H1 (cell line): Measurements from ENCODE around the gene CASKIN2. TPM values are rescaled to one million over a fixed set of nuclear protein-coding genes. Genes with fewer than 3 reads are reported as not detected.

ENCODE experiments used
- BACH1 ChIP-seq: IDR thresholded peaks from 2 replicates; pipeline ENCODE4 v1.6.1; 2012; ENCODE audit warnings: low read length, improper control_type of control experiment
- CBX5 ChIP-seq: fragments of 300-800, 300-1000 bp; sonication (generic); IDR thresholded peaks from 2 replicates; pipeline ENCODE4 v1.7.1; 2016; ENCODE audit warnings: antibody characterized with exemption, low read length, low read depth
- SP1 ChIP-seq: IDR thresholded peaks from 2 replicates; pipeline ENCODE4 v1.6.1; 2011; ENCODE audit warnings: low read depth, low read length
- TAF7 ChIP-seq: optimal IDR thresholded peaks from 2 replicates; pipeline ENCODE3; 2011; ENCODE audit warnings: low read depth, mild to moderate bottlenecking, inconsistent platforms, low read length, moderate library complexity, borderline replicate concordance
- ZNF274 ChIP-seq: IDR thresholded peaks from 2 replicates; pipeline ENCODE4 v1.7.0; 2012; ENCODE audit warnings: low read length, borderline replicate concordance; ENCODE audit errors: extremely low read depth
- polyA plus RNA-seq, 7 experiments: library from polyadenylated mRNA; depleted of rRNA in 3 of 7; stranded (reverse) in 5 of 7; unstranded in 2 of 7; fragments of >200 nt in 5 of 7; fragments of 200-250 nt in 2 of 7; gene quantifications; 1 replicate in 5 of 7; 2 replicates in 1 of 7; 4 replicates in 1 of 7; pipeline versions ENCODE4 v1.2.1 to v1.2.3, GENCODE V29; 2011 to 2013; ENCODE audit warnings: missing spikeins in 2 of 7, mixed read lengths in 2 of 7
- total RNA-seq: library from RNA; stranded (reverse); fragmentation: NEBNext Ultra II Directional; extraction: Animal tissue kit (Norgen Biotek cat#: 25700); gene quantifications from 2 replicates; pipeline ENCODE4 v1.2.1, GENCODE V29; 2021
- TF ChIP-seq, protein P1 (sequence below): fragments of 300-600 bp; sonication (generic); IDR thresholded peaks from 2 replicates; pipeline ENCODE4 v1.7.1; 2012; ENCODE audit warnings: low read length, moderate library complexity, mild to moderate bottlenecking, inconsistent platforms; ENCODE audit not compliant: insufficient replicate concordance
- TF ChIP-seq, protein P2 (sequence below): IDR thresholded peaks from 2 replicates; pipeline ENCODE4 v1.6.1; 2011; ENCODE audit warnings: low read length, improper control_type of control experiment

CASKIN2 gene
- total and polyA plus RNA-seq, 2 of the 8 experiments (the other 6 are each of a cell fraction or from before 2014, with no cell fraction given) = 6.7 to 32.3 TPM

GRCh38 chr17:75498039-75498725, 17.2 kb downstream of the CASKIN2 start (continued):
- TF ChIP-seq, protein P1, sequence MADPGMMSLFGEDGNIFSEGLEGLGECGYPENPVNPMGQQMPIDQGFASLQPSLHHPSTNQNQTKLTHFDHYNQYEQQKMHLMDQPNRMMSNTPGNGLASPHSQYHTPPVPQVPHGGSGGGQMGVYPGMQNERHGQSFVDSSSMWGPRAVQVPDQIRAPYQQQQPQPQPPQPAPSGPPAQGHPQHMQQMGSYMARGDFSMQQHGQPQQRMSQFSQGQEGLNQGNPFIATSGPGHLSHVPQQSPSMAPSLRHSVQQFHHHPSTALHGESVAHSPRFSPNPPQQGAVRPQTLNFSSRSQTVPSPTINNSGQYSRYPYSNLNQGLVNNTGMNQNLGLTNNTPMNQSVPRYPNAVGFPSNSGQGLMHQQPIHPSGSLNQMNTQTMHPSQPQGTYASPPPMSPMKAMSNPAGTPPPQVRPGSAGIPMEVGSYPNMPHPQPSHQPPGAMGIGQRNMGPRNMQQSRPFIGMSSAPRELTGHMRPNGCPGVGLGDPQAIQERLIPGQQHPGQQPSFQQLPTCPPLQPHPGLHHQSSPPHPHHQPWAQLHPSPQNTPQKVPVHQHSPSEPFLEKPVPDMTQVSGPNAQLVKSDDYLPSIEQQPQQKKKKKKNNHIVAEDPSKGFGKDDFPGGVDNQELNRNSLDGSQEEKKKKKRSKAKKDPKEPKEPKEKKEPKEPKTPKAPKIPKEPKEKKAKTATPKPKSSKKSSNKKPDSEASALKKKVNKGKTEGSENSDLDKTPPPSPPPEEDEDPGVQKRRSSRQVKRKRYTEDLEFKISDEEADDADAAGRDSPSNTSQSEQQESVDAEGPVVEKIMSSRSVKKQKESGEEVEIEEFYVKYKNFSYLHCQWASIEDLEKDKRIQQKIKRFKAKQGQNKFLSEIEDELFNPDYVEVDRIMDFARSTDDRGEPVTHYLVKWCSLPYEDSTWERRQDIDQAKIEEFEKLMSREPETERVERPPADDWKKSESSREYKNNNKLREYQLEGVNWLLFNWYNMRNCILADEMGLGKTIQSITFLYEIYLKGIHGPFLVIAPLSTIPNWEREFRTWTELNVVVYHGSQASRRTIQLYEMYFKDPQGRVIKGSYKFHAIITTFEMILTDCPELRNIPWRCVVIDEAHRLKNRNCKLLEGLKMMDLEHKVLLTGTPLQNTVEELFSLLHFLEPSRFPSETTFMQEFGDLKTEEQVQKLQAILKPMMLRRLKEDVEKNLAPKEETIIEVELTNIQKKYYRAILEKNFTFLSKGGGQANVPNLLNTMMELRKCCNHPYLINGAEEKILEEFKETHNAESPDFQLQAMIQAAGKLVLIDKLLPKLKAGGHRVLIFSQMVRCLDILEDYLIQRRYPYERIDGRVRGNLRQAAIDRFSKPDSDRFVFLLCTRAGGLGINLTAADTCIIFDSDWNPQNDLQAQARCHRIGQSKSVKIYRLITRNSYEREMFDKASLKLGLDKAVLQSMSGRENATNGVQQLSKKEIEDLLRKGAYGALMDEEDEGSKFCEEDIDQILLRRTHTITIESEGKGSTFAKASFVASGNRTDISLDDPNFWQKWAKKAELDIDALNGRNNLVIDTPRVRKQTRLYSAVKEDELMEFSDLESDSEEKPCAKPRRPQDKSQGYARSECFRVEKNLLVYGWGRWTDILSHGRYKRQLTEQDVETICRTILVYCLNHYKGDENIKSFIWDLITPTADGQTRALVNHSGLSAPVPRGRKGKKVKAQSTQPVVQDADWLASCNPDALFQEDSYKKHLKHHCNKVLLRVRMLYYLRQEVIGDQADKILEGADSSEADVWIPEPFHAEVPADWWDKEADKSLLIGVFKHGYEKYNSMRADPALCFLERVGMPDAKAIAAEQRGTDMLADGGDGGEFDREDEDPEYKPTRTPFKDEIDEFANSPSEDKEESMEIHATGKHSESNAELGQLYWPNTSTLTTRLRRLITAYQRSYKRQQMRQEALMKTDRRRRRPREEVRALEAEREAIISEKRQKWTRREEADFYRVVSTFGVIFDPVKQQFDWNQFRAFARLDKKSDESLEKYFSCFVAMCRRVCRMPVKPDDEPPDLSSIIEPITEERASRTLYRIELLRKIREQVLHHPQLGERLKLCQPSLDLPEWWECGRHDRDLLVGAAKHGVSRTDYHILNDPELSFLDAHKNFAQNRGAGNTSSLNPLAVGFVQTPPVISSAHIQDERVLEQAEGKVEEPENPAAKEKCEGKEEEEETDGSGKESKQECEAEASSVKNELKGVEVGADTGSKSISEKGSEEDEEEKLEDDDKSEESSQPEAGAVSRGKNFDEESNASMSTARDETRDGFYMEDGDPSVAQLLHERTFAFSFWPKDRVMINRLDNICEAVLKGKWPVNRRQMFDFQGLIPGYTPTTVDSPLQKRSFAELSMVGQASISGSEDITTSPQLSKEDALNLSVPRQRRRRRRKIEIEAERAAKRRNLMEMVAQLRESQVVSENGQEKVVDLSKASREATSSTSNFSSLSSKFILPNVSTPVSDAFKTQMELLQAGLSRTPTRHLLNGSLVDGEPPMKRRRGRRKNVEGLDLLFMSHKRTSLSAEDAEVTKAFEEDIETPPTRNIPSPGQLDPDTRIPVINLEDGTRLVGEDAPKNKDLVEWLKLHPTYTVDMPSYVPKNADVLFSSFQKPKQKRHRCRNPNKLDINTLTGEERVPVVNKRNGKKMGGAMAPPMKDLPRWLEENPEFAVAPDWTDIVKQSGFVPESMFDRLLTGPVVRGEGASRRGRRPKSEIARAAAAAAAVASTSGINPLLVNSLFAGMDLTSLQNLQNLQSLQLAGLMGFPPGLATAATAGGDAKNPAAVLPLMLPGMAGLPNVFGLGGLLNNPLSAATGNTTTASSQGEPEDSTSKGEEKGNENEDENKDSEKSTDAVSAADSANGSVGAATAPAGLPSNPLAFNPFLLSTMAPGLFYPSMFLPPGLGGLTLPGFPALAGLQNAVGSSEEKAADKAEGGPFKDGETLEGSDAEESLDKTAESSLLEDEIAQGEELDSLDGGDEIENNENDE = no peak
- TF ChIP-seq, protein P2, sequence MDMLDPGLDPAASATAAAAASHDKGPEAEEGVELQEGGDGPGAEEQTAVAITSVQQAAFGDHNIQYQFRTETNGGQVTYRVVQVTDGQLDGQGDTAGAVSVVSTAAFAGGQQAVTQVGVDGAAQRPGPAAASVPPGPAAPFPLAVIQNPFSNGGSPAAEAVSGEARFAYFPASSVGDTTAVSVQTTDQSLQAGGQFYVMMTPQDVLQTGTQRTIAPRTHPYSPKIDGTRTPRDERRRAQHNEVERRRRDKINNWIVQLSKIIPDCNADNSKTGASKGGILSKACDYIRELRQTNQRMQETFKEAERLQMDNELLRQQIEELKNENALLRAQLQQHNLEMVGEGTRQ = no peak
- TF ChIP-seq TAF7 (no peak), CBX5 (no peak), SP1 (no peak), ZNF274 (no peak), BACH1 (no peak)
